ENCODE measurements around the gene DDRGK1. TPM values are rescaled to one million over a fixed set of nuclear protein-coding genes. Genes with fewer than 3 reads are reported as not detected.

DDRGK1 gene
- total and polyA plus RNA-seq, 2 of the 4 experiments (the other 2 are of a cell fraction) = 12.2 to 29.6 TPM

- dilution Hi-C loops (cut with HindIII; ENCODE audit: low sequenced_read_pairs, unreplicated experiment) = no loop called here
- DNase-seq (no peak), ATAC-seq (ENCODE audit: low read depth) (no peak)
- H3K23ac ChIP-seq (ENCODE audit: low read depth, low read length) = no peak overlapping the region
- H4K91ac ChIP-seq (ENCODE audit: insufficient read depth, low read depth, low read length) = no peak overlapping the region
- H3K18ac ChIP-seq (ENCODE audit: low read depth, low read length) = no peak overlapping the region
- H2BK120ac ChIP-seq (ENCODE audit: low read depth, low read length) = no peak overlapping the region
- POLR2A ChIA-PET (ENCODE audit: unreplicated experiment) = no interaction called here
- H3K79me1 ChIP-seq (ENCODE audit: low read depth in 1 of 2, low read length in 2 of 2) = no peaks in the 10 kb centered on the region
- no peak overlapping the region for H4K5ac ChIP-seq (ENCODE audit: low read depth, low read length)
- intact Hi-C loops (cut with micrococcal nuclease) = no loop called here
- H3K14ac ChIP-seq (replicated peaks; ENCODE audit: low read depth, low read length) = no peak overlapping the region
- CTCF ChIA-PET = interaction anchor here (0.9 kb wide), 1 partner anchor 13 kb away, joined by 3 read pairs; no protein-coding TSS in a partner anchor
- H3K4me3 ChIP-seq (ENCODE audit: insufficient read depth, low read depth, low read length) = no peak overlapping the region
- WGBS, 2 experiments (ENCODE audit: extremely low coverage in 2 of 2, insufficient read length in 1 of 2) = 70% methylated on average over 5 of the region's 15 CpGs; no CpG with 5 or more reads in 1 of the 2 experiments
- no peak overlapping the region for H2AFZ ChIP-seq (replicated peaks; ENCODE audit: low read length, poor library complexity)
- no peak overlapping the region for H2AK9ac ChIP-seq (replicated peaks; ENCODE audit: low read depth, low read length, poor library complexity)
- peaks cover 16% of the 10 kb centered on the region for H3K27me3 ChIP-seq (ENCODE audit: control insufficient read depth, insufficient read depth, low read length)
- no peak overlapping the region for H3K4me2 ChIP-seq (ENCODE audit: low read depth, low read length)
- H3K9me1 ChIP-seq (ENCODE audit: insufficient read depth, low read length) = no peaks in the 10 kb centered on the region
- no peak overlapping the region for H2BK5ac ChIP-seq (ENCODE audit: low read depth, low read length, poor library complexity, severe bottlenecking)
- H3K4me1 ChIP-seq (ENCODE audit: control insufficient read depth, insufficient read depth, low read length) = no peaks in the 10 kb centered on the region
- H2BK20ac ChIP-seq (ENCODE audit: low read depth, low read length) = no peak overlapping the region
- H3K9me3 ChIP-seq (ENCODE audit: control insufficient read depth, insufficient read depth, low read length) = no peaks in the 10 kb centered on the region
- TF ChIP-seq RFX5 (IDR thresholded peaks at IDR 0.05; ENCODE audit: low read depth, low read length) = no peak
- TF ChIP-seq RAD21 (IDR thresholded peaks at IDR 0.05; ENCODE audit: low read length) = no peak
- no peak for TF ChIP-seq ELK1 (IDR thresholded peaks at IDR 0.05; ENCODE audit: borderline replicate concordance, low read depth, low read length)
- no peak for TF ChIP-seq CTCF (conservative IDR thresholded peaks at IDR 0.05; ENCODE audit: low read depth, low read length)
- TF ChIP-seq MAFK (IDR thresholded peaks at IDR 0.05; ENCODE audit: low read depth, low read length) = no peak
- no peak for TF ChIP-seq RCOR1 (IDR thresholded peaks at IDR 0.05; ENCODE audit: insufficient replicate concordance, low read length)
- TF ChIP-seq SMC3 (IDR thresholded peaks at IDR 0.05; ENCODE audit: low read depth, low read length) = no peak
- no peak for TF ChIP-seq CHD1 (IDR thresholded peaks at IDR 0.05; ENCODE audit: low read depth, low read length)
- H3K9ac ChIP-seq (ENCODE audit: low read depth, low read length) = no peak overlapping the region
- H3K36me3 ChIP-seq (ENCODE audit: control insufficient read depth, insufficient read depth, low read length) = peaks cover 5% of the 10 kb centered on the region; the same call in 1 of the 2 replicates
- no peaks in the 10 kb centered on the region for H4K20me1 ChIP-seq (ENCODE audit: insufficient read depth, low read length)
- no peak overlapping the region for H2AK5ac ChIP-seq (ENCODE audit: low read depth, low read length)
- H2BK15ac ChIP-seq (ENCODE audit: low read depth, low read length) = no peak overlapping the region
- no peak overlapping the region for H4K8ac ChIP-seq (ENCODE audit: low read depth in 2 of 2, low read length in 2 of 2)
- no peak overlapping the region for H3K56ac ChIP-seq (ENCODE audit: extremely low read depth, insufficient read depth, low read length)
- BruUV-seq (replicated peaks) = no TSS peak
- in situ Hi-C loops (cut with MboI; ENCODE audit: low sequenced_read_pairs) = no loop called here
- no peak overlapping the region for H3K4ac ChIP-seq (ENCODE audit: low read depth, low read length)
- no peak overlapping the region for H3K27ac ChIP-seq (ENCODE audit: insufficient read depth, low read length)
Observed at GRCh38 chr20:3231889-3232588, 27.6 kb upstream of the DDRGK1 start.

Data from IMR-90 (cell line).